H1 (cell line): ENCODE results near the gene RPS13. TPM values are rescaled to one million over a fixed set of nuclear protein-coding genes. Genes with fewer than 3 reads are reported as not detected.

ENCODE experiments used
- BACH1 ChIP-seq: IDR thresholded peaks from 2 replicates; pipeline ENCODE4 v1.6.1; 2012; ENCODE audit warnings: low read length, improper control_type of control experiment
- CEBPB ChIP-seq: IDR thresholded peaks from 2 replicates; pipeline ENCODE4 v1.6.1; 2012; ENCODE audit warnings: low read depth, low read length
- CHD1 ChIP-seq: IDR thresholded peaks from 2 replicates; pipeline ENCODE4 v1.6.1; 2012; ENCODE audit warnings: low read depth, low read length, improper control_type of control experiment
- EZH2 ChIP-seq: fragments of 200-600 bp; sonication (generic); IDR thresholded peaks from 2 replicates; pipeline ENCODE4 v1.7.1; 2012; ENCODE audit warnings: low read depth, mild to moderate bottlenecking, moderate library complexity, low read length, inconsistent platforms; ENCODE audit not compliant: severe bottlenecking
- JUND ChIP-seq: IDR thresholded peaks from 2 replicates; pipeline ENCODE4 v1.6.1; 2011; ENCODE audit warnings: mild to moderate bottlenecking, improper control_type of control experiment, low read length
- NRF1 ChIP-seq: IDR thresholded peaks from 2 replicates; pipeline ENCODE4 v1.6.1; 2011; ENCODE audit warnings: mild to moderate bottlenecking, low read depth, low read length, improper control_type of control experiment
- TCF12 ChIP-seq: IDR thresholded peaks from 2 replicates; pipeline ENCODE4 v1.6.1; 2011; ENCODE audit warnings: low read depth, mild to moderate bottlenecking, low read length
- polyA plus RNA-seq, 7 experiments: library from polyadenylated mRNA; depleted of rRNA in 3 of 7; stranded (reverse) in 5 of 7; unstranded in 2 of 7; fragments of >200 nt in 5 of 7; fragments of 200-250 nt in 2 of 7; gene quantifications; 1 replicate in 5 of 7; 2 replicates in 1 of 7; 4 replicates in 1 of 7; pipeline versions ENCODE4 v1.2.1 to v1.2.3, GENCODE V29; 2011 to 2013; ENCODE audit warnings: missing spikeins in 2 of 7, mixed read lengths in 2 of 7
- total RNA-seq: library from RNA; stranded (reverse); fragmentation: NEBNext Ultra II Directional; extraction: Animal tissue kit (Norgen Biotek cat#: 25700); gene quantifications from 2 replicates; pipeline ENCODE4 v1.2.1, GENCODE V29; 2021

Gene RPS13
- total and polyA plus RNA-seq, 2 of the 8 experiments (the other 6 are each of a cell fraction or from before 2014, with no cell fraction given): 1,336 to 2,270 TPM

GRCh38 chr11:17026487-17027082, 50.9 kb downstream of the RPS13 start (continued):
- TF ChIP-seq EZH2: no peak
- TF ChIP-seq CEBPB: no peak
- TF ChIP-seq JUND: no peak
- no peak for TF ChIP-seq NRF1
- TF ChIP-seq TCF12: no peak
- TF ChIP-seq CHD1: no peak
- no peak for TF ChIP-seq BACH1
